Adrenal gland (tissue), 12 donors: ENCODE measurements around the gene MTRF1L. TPM values are rescaled to one million over a fixed set of nuclear protein-coding genes. Genes with fewer than 3 reads are reported as not detected.
"Not testable (repeated sequence)": the region's sequence is repeated elsewhere in the genome, so short reads cannot be mapped to it uniquely, and the experiment has no call there.

Experiments
- DNase-seq, 7 donors: peaks; one replicate each; pipeline ENCODE4 v3.0.0-alpha.2; 2019 to 2020
- H3K27ac ChIP-seq, 5 donors: fragments of 200-600 bp; sonication (generic) in 4 of 5; 1 replicate in 3 of 5; 2 replicates in 2 of 5; pipeline versions ENCODE4 v1.5.1 to v1.8.0; 2016 to 2020; ENCODE audit warnings: mild to moderate bottlenecking in 1 of 5
- H3K27me3 ChIP-seq: fragments of 200-600 bp; 2 replicates; pipeline ENCODE4 v1.8.0; 2021
- H3K36me3 ChIP-seq, 2 donors: fragments of 200-600 bp; replicated peaks in 1 of 2; 1 replicate in 1 of 2; 2 replicates in 1 of 2; pipeline versions ENCODE4 v1.5.1 to v1.8.0; 2018 to 2022
- H3K4me1 ChIP-seq, 2 donors: fragments of 200-600 bp; replicated peaks in 1 of 2; 1 replicate in 1 of 2; 2 replicates in 1 of 2; pipeline versions ENCODE4 v1.5.1 to v1.8.0; 2018 to 2021
- H3K4me3 ChIP-seq, 4 donors: fragments of 200-600 bp; sonication (generic) in 3 of 4; one replicate each; pipeline ENCODE4 v1.5.1; 2016 to 2018
- H3K9me3 ChIP-seq, 3 donors: fragments of 200-600 bp; sonication (generic) in 1 of 3; replicated peaks in 1 of 3; 1 replicate in 2 of 3; 2 replicates in 1 of 3; pipeline versions ENCODE4 v1.5.1 to v1.8.0; 2016 to 2021
- CTCF ChIP-seq, 6 experiments: fragments of 450-650 bp in 4 of 6; fragments of 200-600 bp in 2 of 6; sonication (generic) in 1 of 6; IDR thresholded peaks; 1 replicate in 5 of 6; 2 replicates in 1 of 6; pipeline versions ENCODE4 v1.5.1 to v1.8.0; 2016 to 2021; ENCODE audit warnings: antibody characterized with exemption in 6 of 6, mild to moderate bottlenecking in 2 of 6, moderate library complexity in 1 of 6
- POLR2A ChIP-seq, 2 donors: fragments of 450-650 bp; IDR thresholded peaks; one replicate each; pipeline ENCODE4 v1.6.1; 2017; ENCODE audit warnings: antibody characterized with exemption in 2 of 2, mild to moderate bottlenecking in 2 of 2, moderate library complexity in 1 of 2
- WGBS, 4 donors: extraction: QIAGEN DNeasy Blood & Tissue Kit in 2 of 4; methylation state at CpG; one replicate each; pipeline versions ENCODE4 v1.1.5 to v1.1.7; 2013 to 2017; 5-methylcytosine and 5-hydroxymethylcytosine counted together
- intact Hi-C, 2 donors: fragments of 100-400 bp; cut with DNase I; formaldehyde crosslinking; loops; one replicate each; pipeline versions ENCODE4 v1.14.1 to v1.15.0; 2022 to 2023
- polyA plus RNA-seq, 3 donors: library from polyadenylated mRNA; stranded (reverse); fragments of 200-250 nt in 2 of 3; fragments of 350-450 nt in 1 of 3; fragmentation: Illumina TruSeq in 1 of 3; extraction: RNeasy Lipid Tissue Mini Kit (QIAGEN cat#74804) in 1 of 3; gene quantifications; one replicate each; pipeline ENCODE4 v1.2.3, GENCODE V29; 2013 to 2014
- total RNA-seq, 9 donors: library from RNA; depleted of rRNA in 4 of 9; stranded (reverse); fragments of >200 nt in 4 of 9; fragments of 120-200 nt in 1 of 9; fragmentation: NEBNext Ultra II Directional in 1 of 9; extraction: Animal tissue kit (Norgen Biotek cat#: 25700) in 1 of 9; gene quantifications; one replicate each; pipeline versions ENCODE4 v1.1.0 to v1.2.4, GENCODE V29; 2013 to 2023
- donor health status: healthy with polysubstance abuse.
- donor health status: Bipolar disorder and iron deficiency.
- donor health status: DM: yes; HTN: yes; CAD: no.
- donor health status: DM: no; HTN: no; CAD: no.
- donor health status: DM: no; HTN: no; CAD: no.
- donor health status: DM: yes; HTN: yes; CAD: no.

MTRF1L gene
- total and polyA plus RNA-seq, 12 donors = 9.0 to 33.7 (median 18.0) TPM

- Histone ChIP-seq H3K4me3 (peak overlapping the region; percentile 44 to 73 (median 64)), H3K4me1 (peaks cover 14 to 43% of the 10 kb centered on the region in 2 donors), H3K27me3 (no peaks in the 10 kb centered on the region), H3K36me3 (peaks cover 0 to 10% of the 10 kb centered on the region in 2 donors), H3K9me3 (no peaks in the 10 kb centered on the region), H3K27ac (peak overlapping the region in 4 of 5 donors; percentile 77 to 92 (median 83))
- intact Hi-C loops = no loop called here
- DNase-seq = peak in 4 of 7 donors; percentile 13 to 29 (median 16)
- TF ChIP-seq POLR2A (IDR thresholded peaks at IDR 0.05) (no peak), CTCF (IDR thresholded peaks at IDR 0.05) (no peak)
- WGBS, 4 donors = 3 to 4% (median 3%) methylated on average over 15 to 30 of the region's 31 CpGs
Observed at GRCh38 chr6:153001767-153002612, 519 bp downstream of the MTRF1L start.

- DNase-seq, H3K27me3 ChIP-seq, H3K27ac ChIP-seq, H3K9me3 ChIP-seq, intact Hi-C loops: not testable (repeated sequence)
- peaks cover 14 to 43% of the 10 kb centered on the region in 2 donors for H3K4me1 ChIP-seq
- H3K4me3 ChIP-seq = peak overlapping the region in 1 of 4 donors; percentile 73
- WGBS, 4 donors = 89 to 96% (median 95%) methylated on average over 9 of the region's 9 CpGs
- H3K36me3 ChIP-seq = peaks cover 0 to 14% of the 10 kb centered on the region in 2 donors
Observed at GRCh38 chr6:153000790-153001189, 1.7 kb downstream of the MTRF1L start.

- Histone ChIP-seq H3K9me3 (no peaks in the 10 kb centered on the region), H3K27ac (no peak overlapping the region), H3K4me1 (peaks cover 14 to 43% of the 10 kb centered on the region in 2 donors), H3K27me3 (no peaks in the 10 kb centered on the region), H3K4me3 (no peak overlapping the region), H3K36me3 (peaks cover 0 to 14% of the 10 kb centered on the region in 2 donors)
- TF ChIP-seq POLR2A (IDR thresholded peaks at IDR 0.05) (no peak), CTCF (IDR thresholded peaks at IDR 0.05) (no peak)
- DNase-seq = no peak
- intact Hi-C loops = no loop called here
Observed at GRCh38 chr6:153000243-153000642, 2.3 kb downstream of the MTRF1L start.

GRCh38 chr6:152999538-152999937, 3.0 kb downstream of the MTRF1L start:
- H3K4me3 ChIP-seq, DNase-seq, H3K27me3 ChIP-seq, H3K9me3 ChIP-seq, intact Hi-C loops, H3K27ac ChIP-seq: not testable (repeated sequence)
- WGBS, 4 donors = 70 to 79% (median 77%) methylated on average over 2 of the region's 2 CpGs
- peaks cover 14 to 43% of the 10 kb centered on the region in 2 donors for H3K4me1 ChIP-seq
- peaks cover 0 to 17% of the 10 kb centered on the region in 2 donors for H3K36me3 ChIP-seq

- DNase-seq = no peak
- Histone ChIP-seq H3K4me1 (peaks cover 0 to 5% of the 10 kb centered on the region in 2 donors), H3K27ac (no peak overlapping the region), H3K27me3 (no peaks in the 10 kb centered on the region), H3K9me3 (no peaks in the 10 kb centered on the region), H3K36me3 (peaks cover 0 to 36% of the 10 kb centered on the region in 2 donors), H3K4me3 (no peak overlapping the region)
- intact Hi-C loops = no loop called here
- TF ChIP-seq POLR2A (IDR thresholded peaks at IDR 0.05) (no peak), CTCF (IDR thresholded peaks at IDR 0.05) (no peak)
Observed at GRCh38 chr6:152993847-152994246, 8.7 kb downstream of the MTRF1L start.
